ENCODE measurements around the gene MSANTD2. TPM values are rescaled to one million over a fixed set of nuclear protein-coding genes. Genes with fewer than 3 reads are reported as not detected.

The MSANTD2 gene
- total and polyA plus RNA-seq, 3 donors from 2014 or later, result 7.4 to 19.1 (median 11.3) TPM

DNA sequence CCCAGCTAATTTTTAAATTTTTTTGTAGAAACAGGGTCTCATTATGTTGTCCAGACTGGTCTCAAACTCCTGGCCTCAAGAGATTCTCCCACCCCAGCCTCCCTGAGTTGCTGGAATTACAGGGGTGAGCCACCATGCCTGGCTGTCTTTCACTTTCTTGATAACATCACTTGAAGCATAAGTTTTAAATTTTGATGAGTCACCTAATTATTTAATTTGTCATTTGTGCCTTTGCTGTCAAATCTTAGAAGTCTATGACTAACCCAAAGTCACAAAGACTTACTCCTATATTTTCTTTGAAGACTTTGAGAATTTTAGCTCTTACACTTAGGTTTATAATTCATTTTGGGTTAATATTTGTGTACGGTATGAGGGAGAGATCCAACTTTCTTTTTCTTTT, 14.5 kb upstream of the MSANTD2 start:
- Histone ChIP-seq H3K4me3 (no peak overlapping the region), H3K9me3 (no peaks in the 10 kb centered on the region), H3K27me3 (no peaks in the 10 kb centered on the region), H3K27ac (no peak overlapping the region), H3K36me3 (ENCODE audit: low read depth, missing control alignments) (no peaks in the 10 kb centered on the region), H3K4me1 (no peaks in the 10 kb centered on the region)
- TF ChIP-seq CTCF (IDR thresholded peaks at IDR 0.05), result no peak
- no peak for TF ChIP-seq POLR2A (IDR thresholded peaks at IDR 0.05)
- intact Hi-C loops (cut with DNase I; ENCODE audit: low total_unique reads), result no loop called here
- WGBS, 2 donors, result 85 to 91% methylated on average over 1 of the region's 1 CpG
- DNase-seq, result no peak

- Histone ChIP-seq H3K4me1 (no peaks in the 10 kb centered on the region), H3K27ac (no peak overlapping the region), H3K27me3 (no peaks in the 10 kb centered on the region), H3K36me3 (ENCODE audit: low read depth, missing control alignments) (no peaks in the 10 kb centered on the region), H3K4me3 (no peak overlapping the region), H3K9me3 (no peaks in the 10 kb centered on the region)
- no peak for TF ChIP-seq CTCF (IDR thresholded peaks at IDR 0.05)
- TF ChIP-seq POLR2A (IDR thresholded peaks at IDR 0.05), result no peak
- 67 to 77% methylated on average over 1 of the region's 1 CpG for WGBS, 2 donors
- DNase-seq, result no peak
- intact Hi-C loops (cut with DNase I; ENCODE audit: low total_unique reads), result no loop called here
Measured at GRCh38 chr11:124812876-124813275, 12.7 kb upstream of the MSANTD2 start.

DNA sequence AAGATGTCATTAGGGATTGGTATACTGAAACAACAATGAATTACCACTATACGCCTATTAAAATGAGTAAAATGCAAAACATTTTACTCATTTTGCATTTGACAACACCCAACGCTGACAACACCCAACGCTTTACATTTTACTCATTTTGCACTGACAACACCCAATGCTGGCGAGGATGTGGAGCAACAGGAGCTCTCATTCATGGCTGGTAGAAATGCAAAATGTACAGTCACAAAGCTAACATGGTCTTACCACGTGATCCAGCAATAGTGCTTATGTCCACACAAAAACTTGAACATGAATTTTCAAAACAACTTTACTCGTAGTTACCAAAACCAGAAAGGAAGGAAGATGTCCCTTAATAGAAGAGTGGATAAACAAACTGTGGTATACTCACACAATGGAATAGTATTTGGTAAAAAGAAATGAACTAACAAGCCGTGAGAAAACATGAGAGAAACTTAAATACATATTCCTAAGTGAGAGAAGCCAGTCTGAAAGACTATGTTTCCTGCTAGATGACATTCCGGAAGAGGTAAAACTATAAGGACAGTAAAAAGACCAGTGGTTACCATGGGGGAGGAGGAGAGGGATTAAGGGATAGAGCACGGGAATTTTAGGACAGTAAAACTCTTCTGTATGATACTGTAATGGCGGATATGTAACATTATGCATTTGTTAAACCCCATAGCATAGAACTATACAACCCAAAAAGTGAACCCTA, 11.4 kb upstream of the MSANTD2 start:
- WGBS, 2 donors, result 82 to 88% methylated on average over 10 of the region's 10 CpGs

DNA sequence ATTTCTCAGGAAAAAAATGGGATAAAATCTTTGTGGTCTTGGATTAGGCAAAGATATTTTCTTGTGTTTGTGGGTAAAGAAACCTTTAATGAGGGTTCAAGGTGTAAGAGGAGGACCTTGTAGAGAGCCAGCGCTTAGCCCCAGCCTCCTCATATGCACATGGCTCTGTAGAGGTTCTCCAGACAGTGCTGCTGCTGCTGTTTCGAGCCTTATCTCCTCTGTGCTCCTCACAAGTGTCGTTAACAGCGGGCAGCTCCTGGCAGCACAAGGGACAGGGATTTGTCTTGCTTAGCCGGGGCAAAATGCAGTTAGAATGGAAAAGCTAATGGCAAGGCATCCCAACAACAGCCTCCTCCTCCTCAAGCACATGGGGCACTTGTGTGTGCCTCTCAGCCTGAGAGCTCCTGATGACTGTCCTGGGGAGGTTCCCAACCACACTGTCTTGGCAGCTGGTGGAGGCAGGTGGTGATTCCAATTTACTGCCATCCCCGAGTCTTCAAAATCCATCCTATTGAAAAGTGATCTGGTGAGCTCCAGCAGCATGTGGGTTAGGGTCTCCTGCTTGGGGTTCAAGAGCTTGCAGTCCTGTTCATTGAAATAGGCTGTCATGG, 7.6 kb upstream of the MSANTD2 start:
- no peaks in the 10 kb centered on the region for H3K36me3 ChIP-seq (ENCODE audit: low read depth, missing control alignments)
- DNase-seq, result no peak
- H3K9me3 ChIP-seq, result no peaks in the 10 kb centered on the region
- no peaks in the 10 kb centered on the region for H3K27me3 ChIP-seq
- H3K27ac ChIP-seq, result no peak overlapping the region
- H3K4me3 ChIP-seq, result no peak overlapping the region
- TF ChIP-seq POLR2A (IDR thresholded peaks at IDR 0.05) (no peak), CTCF (IDR thresholded peaks at IDR 0.05) (no peak)
- intact Hi-C loops (cut with DNase I; ENCODE audit: low total_unique reads), result no loop called here
- no peaks in the 10 kb centered on the region for H3K4me1 ChIP-seq
- 84 to 87% methylated on average over 6 of the region's 6 CpGs for WGBS, 2 donors

More for the DNA sequence above, 11.4 kb upstream of the MSANTD2 start:
- TF ChIP-seq POLR2A (IDR thresholded peaks at IDR 0.05) (no peak), CTCF (IDR thresholded peaks at IDR 0.05) (no peak)
- Histone ChIP-seq H3K4me1 (no peaks in the 10 kb centered on the region), H3K36me3 (ENCODE audit: low read depth, missing control alignments) (no peaks in the 10 kb centered on the region), H3K4me3 (no peak overlapping the region), H3K27me3 (no peaks in the 10 kb centered on the region), H3K27ac (no peak overlapping the region), H3K9me3 (no peaks in the 10 kb centered on the region)
- intact Hi-C loops (cut with DNase I; ENCODE audit: low total_unique reads), result no loop called here
- no peak for DNase-seq

GRCh38 chr11:124807201-124807600, 7.0 kb upstream of the MSANTD2 start:
- WGBS, 2 donors, result 84 to 96% methylated on average over 5 of the region's 5 CpGs

More at GRCh38 chr11:124807201-124807600, 7.0 kb upstream of the MSANTD2 start:
- intact Hi-C loops (cut with DNase I; ENCODE audit: low total_unique reads), result no loop called here
- Histone ChIP-seq H3K9me3 (no peaks in the 10 kb centered on the region), H3K27me3 (no peaks in the 10 kb centered on the region), H3K4me3 (no peak overlapping the region), H3K36me3 (ENCODE audit: low read depth, missing control alignments) (no peaks in the 10 kb centered on the region), H3K4me1 (no peaks in the 10 kb centered on the region), H3K27ac (no peak overlapping the region)
- DNase-seq, result no peak
- TF ChIP-seq POLR2A (IDR thresholded peaks at IDR 0.05), result no peak
- no peak for TF ChIP-seq CTCF (IDR thresholded peaks at IDR 0.05)
